Cardiac fibroblast (primary cell): Measurements from ENCODE around the gene IL12RB2.

Source experiments
- DNase-seq, 2 donors: peaks; one replicate each; pipeline versions ENCODE4 v3.0.0 to v3.0.0-alpha.2; 2010; ENCODE audit warnings: low read depth in 2 of 2
- H3K4me3 ChIP-seq, 2 donors: replicated peaks in 1 of 2; 1 replicate in 1 of 2; 2 replicates in 1 of 2; pipeline ENCODE4 v1.5.1; 2011; ENCODE audit warnings: low read depth in 2 of 2, low read length in 2 of 2, mild to moderate bottlenecking in 2 of 2, moderate library complexity in 1 of 2
- CTCF ChIP-seq: IDR thresholded peaks from one replicate; pipeline ENCODE4 v1.5.1; 2011; ENCODE audit warnings: low read depth, mild to moderate bottlenecking, low read length, inconsistent platforms

The IL12RB2 gene

GRCh38 chr1:67345556-67345955 is 37.9 kb downstream of the IL12RB2 start:
- H3K4me3 ChIP-seq: no peak overlapping the region
- no peak for DNase-seq
- no peak for TF ChIP-seq CTCF

GRCh38 chr1:67346982-67347381 is 39.3 kb downstream of the IL12RB2 start:
- no peak for DNase-seq
- TF ChIP-seq CTCF: no peak
- no peak overlapping the region for H3K4me3 ChIP-seq

- no peak overlapping the region for H3K4me3 ChIP-seq
- TF ChIP-seq CTCF: peak; percentile 81
- DNase-seq: peak; percentile 72 to 73
Measured at GRCh38 chr1:67347688-67348472, 40.2 kb downstream of the IL12RB2 start.

- no peak for TF ChIP-seq CTCF
- no peak for DNase-seq
- no peak overlapping the region for H3K4me3 ChIP-seq
Measured at GRCh38 chr1:67348586-67349252, 41.0 kb downstream of the IL12RB2 start.

- TF ChIP-seq CTCF: no peak
- H3K4me3 ChIP-seq: no peak overlapping the region
- no peak for DNase-seq
Measured at GRCh38 chr1:67350783-67351182, 43.1 kb downstream of the IL12RB2 start.

- no peak for TF ChIP-seq CTCF
- H3K4me3 ChIP-seq: no peak overlapping the region
- no peak for DNase-seq
Measured at GRCh38 chr1:67352211-67352610, 44.5 kb downstream of the IL12RB2 start.
